Panc1 (cell line): ENCODE measurements around the gene PTK7. TPM values are rescaled to one million over a fixed set of nuclear protein-coding genes. Genes with fewer than 3 reads are reported as not detected.

Experiments
- ATAC-seq: fragments of 200-7000 bp; cut with Tn5 transposase; 2 replicates; pipeline ENCODE4 v1.9.1; 2020; ENCODE audit warnings: mild to moderate bottlenecking, moderate library complexity
- BruUV-seq: library from RNA; stranded (reverse); fragments of 400-500 nt; replicated peaks from 2 replicates; lab custom pipeline; 2021; lab: Mats Ljungman, UMichigan
- CTCF ChIA-PET: fragments of 300-600 bp; sonication (Branson Sonifier 250); formaldehyde crosslinking; loops from one replicate; lab custom pipeline; 2022; ENCODE audit warnings: antibody characterized with exemption; lab: Charles Lee
- POLR2A ChIA-PET: fragments of 300-600 bp; sonication (Branson Sonifier 250); formaldehyde crosslinking; loops from one replicate; lab custom pipeline; 2022; ENCODE audit warnings: antibody characterized with exemption; lab: Charles Lee
- DNase-seq: peaks from one replicate; pipeline ENCODE4 v3.0.0-alpha.2; 2010; ENCODE audit warnings: low read depth, low spot score
- H3K27ac ChIP-seq: 2 replicates; pipeline ENCODE4 v1.5.1; 2011; ENCODE audit warnings: mild to moderate bottlenecking, low read length, inconsistent platforms
- H3K27me3 ChIP-seq: fragments of 200-500 bp; sonication (Bioruptor generic); 2 replicates; pipeline ENCODE4 v1.6.0; 2014; ENCODE audit warnings: low read length, inconsistent platforms; ENCODE audit not compliant: control insufficient read depth, insufficient read depth
- H3K36me3 ChIP-seq: fragments of 200-500 bp; sonication (Bioruptor generic); 2 replicates; pipeline ENCODE4 v1.5.1; 2014; ENCODE audit warnings: inconsistent platforms, mild to moderate bottlenecking, low read length, moderate library complexity; ENCODE audit not compliant: control insufficient read depth, insufficient read depth
- H3K4me1 ChIP-seq: 2 replicates; pipeline ENCODE4 v1.5.1; 2011; ENCODE audit warnings: inconsistent platforms, mild to moderate bottlenecking, low read length, moderate library complexity; ENCODE audit not compliant: control insufficient read depth, insufficient read depth
- H3K4me3 ChIP-seq, 2 experiments: 2 replicates each; pipeline ENCODE4 v1.5.1; 2011 to 2012; ENCODE audit warnings: low read depth in 2 of 2, low read length in 2 of 2, mild to moderate bottlenecking in 2 of 2, inconsistent platforms in 1 of 2, moderate library complexity in 1 of 2
- H3K9me3 ChIP-seq: fragments of 200-500 bp; sonication (Bioruptor generic); 2 replicates; pipeline ENCODE4 v1.5.1; 2014; ENCODE audit warnings: low read depth, mild to moderate bottlenecking, inconsistent platforms, low read length, moderate library complexity; ENCODE audit not compliant: control insufficient read depth, insufficient read depth
- POLR2AphosphoS5 ChIP-seq: IDR thresholded peaks from 2 replicates; pipeline ENCODE4 v1.6.1; 2012; ENCODE audit warnings: mild to moderate bottlenecking, low read depth, low read length, moderate library complexity
- REST ChIP-seq, 2 experiments: IDR thresholded peaks; 2 replicates each; pipeline ENCODE4 v1.6.1; 2011 to 2012; ENCODE audit warnings: low read depth in 2 of 2, control low read depth in 1 of 2, low read length in 1 of 2, mild to moderate bottlenecking in 1 of 2, moderate library complexity in 1 of 2; ENCODE audit not compliant: insufficient read depth in 1 of 2
- SIN3A ChIP-seq: IDR thresholded peaks from 2 replicates; pipeline ENCODE4 v1.6.1; 2012; ENCODE audit warnings: low read depth, mild to moderate bottlenecking, low read length, moderate library complexity, borderline replicate concordance; ENCODE audit not compliant: insufficient read depth
- TCF7L2 ChIP-seq: IDR thresholded peaks from 2 replicates; pipeline ENCODE4 v1.6.1; 2011; ENCODE audit warnings: mild to moderate bottlenecking, low read depth, low read length, inconsistent platforms
- in situ Hi-C: cut with HindIII; loops from 2 replicates; pipeline ENCODE4 v1.10.0; 2016; ENCODE audit warnings: low sequenced_read_pairs, low pct_unique_long_range_greater_than_20kb
- intact Hi-C: fragments of 100-400 bp; cut with micrococcal nuclease; formaldehyde crosslinking; loops from one replicate; pipeline ENCODE4 v1.10.0; 2022; ENCODE audit not compliant: unreplicated experiment
- total RNA-seq: library from RNA; stranded (reverse); gene quantifications from one replicate; pipeline ENCODE4 v1.2.1, GENCODE V29; 2021; ENCODE audit not compliant: unreplicated experiment
- TF ChIP-seq, protein P1 (sequence below): fragments of 450-650 bp; IDR thresholded peaks from 2 replicates; pipeline ENCODE4 v1.5.1; 2017; ENCODE audit warnings: mild to moderate bottlenecking

PTK7 gene
- total RNA-seq, 1 experiment from 2014 or later = 240 TPM

DNA sequence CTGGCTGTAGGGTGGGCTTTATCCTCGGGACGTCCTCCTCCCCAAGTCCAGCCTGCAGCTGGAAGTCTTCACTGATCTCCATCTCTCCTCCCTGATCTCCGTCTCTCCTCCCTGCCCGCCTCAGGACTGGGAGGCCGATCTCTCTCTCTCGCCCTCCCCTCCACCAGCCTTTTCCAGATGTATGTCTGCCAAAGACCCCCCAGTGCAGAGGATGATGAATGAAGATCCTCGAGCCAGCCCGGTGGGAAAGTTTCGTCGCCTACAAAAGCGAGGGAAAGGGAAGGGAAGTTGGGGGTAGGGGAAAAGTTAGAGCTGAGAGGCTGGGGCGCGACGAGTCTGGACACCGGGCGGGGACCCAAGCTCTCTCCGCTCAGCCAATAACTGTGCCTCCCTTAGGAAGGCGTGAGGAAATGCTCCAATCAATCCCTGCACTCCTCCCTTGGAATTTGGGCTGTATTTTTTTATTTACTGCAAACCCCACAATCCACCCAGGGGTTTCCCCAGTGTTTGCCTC, 94.4 kb downstream of the PTK7 start:
- peaks cover 19% of the 10 kb centered on the region for H3K4me1 ChIP-seq
- H3K27me3 ChIP-seq = no peaks in the 10 kb centered on the region

GRCh38 chr6:43170931-43171706, 95.0 kb downstream of the PTK7 start, which contains the start of gene SRF:
SRF (plus strand) TSS chr6:43171269; CDS start chr6:43171657, 388 bp downstream.
- CTCF ChIA-PET = no interaction called here
- Histone ChIP-seq H3K9me3 (no peaks in the 10 kb centered on the region), H3K4me3 (peak within 1 kb of the TSS; percentile 82 to 90), H3K4me1 (peaks cover 19% of the 10 kb centered on the region), H3K27ac (peak within 1 kb of the TSS; percentile 82), H3K36me3 (peaks cover 6% of the 10 kb centered on the region; the same call in 1 of the 2 replicates), H3K27me3 (no peaks in the 10 kb centered on the region)
- in situ Hi-C loops (no loop called here), intact Hi-C loops (no loop called here)
- ATAC-seq = peak; percentile 84
- POLR2A ChIA-PET = interaction anchor here (0.7 kb wide), 3 partner anchors 82 to 618 kb away, joined by 3 to 4 read pairs (median 3); no protein-coding TSS in a partner anchor
- TF ChIP-seq POLR2AphosphoS5 (peak; percentile 53; the same call in 1 of the 2 replicates), REST (IDR thresholded peaks at IDR 0.05; ENCODE audit: insufficient read depth in 1 of 2, low read depth in 2 of 2, low read length in 1 of 2) (no peak), TCF7L2 (no peak), SIN3A (peak; percentile 68)
- TF ChIP-seq, protein P1, sequence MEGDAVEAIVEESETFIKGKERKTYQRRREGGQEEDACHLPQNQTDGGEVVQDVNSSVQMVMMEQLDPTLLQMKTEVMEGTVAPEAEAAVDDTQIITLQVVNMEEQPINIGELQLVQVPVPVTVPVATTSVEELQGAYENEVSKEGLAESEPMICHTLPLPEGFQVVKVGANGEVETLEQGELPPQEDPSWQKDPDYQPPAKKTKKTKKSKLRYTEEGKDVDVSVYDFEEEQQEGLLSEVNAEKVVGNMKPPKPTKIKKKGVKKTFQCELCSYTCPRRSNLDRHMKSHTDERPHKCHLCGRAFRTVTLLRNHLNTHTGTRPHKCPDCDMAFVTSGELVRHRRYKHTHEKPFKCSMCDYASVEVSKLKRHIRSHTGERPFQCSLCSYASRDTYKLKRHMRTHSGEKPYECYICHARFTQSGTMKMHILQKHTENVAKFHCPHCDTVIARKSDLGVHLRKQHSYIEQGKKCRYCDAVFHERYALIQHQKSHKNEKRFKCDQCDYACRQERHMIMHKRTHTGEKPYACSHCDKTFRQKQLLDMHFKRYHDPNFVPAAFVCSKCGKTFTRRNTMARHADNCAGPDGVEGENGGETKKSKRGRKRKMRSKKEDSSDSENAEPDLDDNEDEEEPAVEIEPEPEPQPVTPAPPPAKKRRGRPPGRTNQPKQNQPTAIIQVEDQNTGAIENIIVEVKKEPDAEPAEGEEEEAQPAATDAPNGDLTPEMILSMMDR = peak; percentile 92
- no TSS peak for BruUV-seq
- peak; percentile 94 for DNase-seq

More for the DNA sequence above, 94.4 kb downstream of the PTK7 start:
- peak overlapping the region; percentile 82 for H3K27ac ChIP-seq
- no peaks in the 10 kb centered on the region for H3K9me3 ChIP-seq
- peak; percentile 68 for DNase-seq
- BruUV-seq = TSS peak; percentile 99
- CTCF ChIA-PET = interaction anchor here (0.6 kb wide), 1 partner anchor 257 kb away, joined by 5 read pairs; the partner anchor contains the start of gene ABCC10
- peak overlapping the region; percentile 82 to 90 for H3K4me3 ChIP-seq
- intact Hi-C loops (no loop called here), in situ Hi-C loops (no loop called here)
- peaks cover 3% of the 10 kb centered on the region; the same call in 1 of the 2 replicates for H3K36me3 ChIP-seq
- no peak for TF ChIP-seq TCF7L2
- TF ChIP-seq SIN3A = no peak
- TF ChIP-seq, protein P1 = no peak
- no peak for TF ChIP-seq REST (IDR thresholded peaks at IDR 0.05; ENCODE audit: insufficient read depth in 1 of 2, low read depth in 2 of 2, low read length in 1 of 2)
- TF ChIP-seq POLR2AphosphoS5 = no peak
- POLR2A ChIA-PET = interaction anchor here (0.5 to 1.2 kb wide), 5 partner anchors 19 to 619 kb away, joined by 3 to 9 read pairs (median 4); no protein-coding TSS in a partner anchor
- peak; percentile 77 for ATAC-seq
